UCSD-AML1 (cell line): Measurements from ENCODE around the gene WLS.

Experiments used
- DNase-seq: peaks from one replicate; lab custom pipeline; 2025; ENCODE audit not compliant: unreplicated experiment; lab: John Stamatoyannopoulos, UW

WLS gene

DNA sequence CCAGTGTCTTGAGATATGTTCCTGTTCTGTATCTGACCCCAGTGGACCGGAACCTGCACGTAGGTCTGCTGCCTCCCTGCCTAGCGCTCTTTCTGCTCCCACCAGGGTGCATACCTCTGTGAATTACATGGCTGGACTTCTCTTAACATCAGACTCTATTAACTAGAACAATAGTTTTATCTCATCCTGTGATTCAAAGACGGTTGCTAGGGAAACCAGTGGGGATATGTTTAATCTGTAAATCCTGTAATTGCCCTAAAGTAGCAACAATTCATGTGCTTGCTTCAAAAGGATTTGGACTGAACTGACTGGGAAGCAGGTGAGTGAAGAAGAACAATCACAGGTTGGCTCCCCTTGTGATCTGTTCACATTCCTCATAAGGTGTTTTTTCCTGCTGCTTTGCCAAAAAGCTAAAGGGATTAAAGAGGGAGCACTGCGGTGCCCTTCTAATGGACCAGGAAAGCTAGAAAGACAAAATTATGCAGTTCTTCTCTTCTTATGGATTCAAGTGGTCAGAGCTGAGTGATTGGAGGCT lies 129.2 kb downstream of the WLS start:
- DNase-seq, result no peak

DNA sequence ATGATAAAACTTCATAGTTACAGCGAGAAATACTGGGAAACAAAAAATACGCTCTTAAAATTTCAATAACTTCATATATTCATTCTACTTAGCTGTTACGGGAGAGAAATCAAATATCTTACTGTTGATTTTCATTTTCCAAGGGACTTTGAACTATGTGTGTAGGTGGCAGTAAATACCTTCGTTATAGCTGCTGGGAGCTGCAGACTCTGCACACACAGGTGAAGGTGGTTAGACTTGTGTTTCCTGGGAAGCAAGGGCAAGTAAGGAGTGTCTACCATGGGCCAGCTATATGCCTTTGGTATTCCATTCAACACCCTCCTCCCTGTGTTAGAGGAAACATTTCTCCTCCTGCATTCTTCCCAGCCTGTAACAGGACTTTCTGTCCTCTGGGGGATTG lies 130.5 kb downstream of the WLS start:
- no peak for DNase-seq

- no peak for DNase-seq
Measured at GRCh38 chr1:68100571-68100970, 131.8 kb downstream of the WLS start.

- DNase-seq, result no peak
Measured at GRCh38 chr1:68093737-68094136, 138.6 kb downstream of the WLS start.

GRCh38 chr1:68087184-68087583 lies 145.1 kb downstream of the WLS start:
- no peak for DNase-seq

DNA sequence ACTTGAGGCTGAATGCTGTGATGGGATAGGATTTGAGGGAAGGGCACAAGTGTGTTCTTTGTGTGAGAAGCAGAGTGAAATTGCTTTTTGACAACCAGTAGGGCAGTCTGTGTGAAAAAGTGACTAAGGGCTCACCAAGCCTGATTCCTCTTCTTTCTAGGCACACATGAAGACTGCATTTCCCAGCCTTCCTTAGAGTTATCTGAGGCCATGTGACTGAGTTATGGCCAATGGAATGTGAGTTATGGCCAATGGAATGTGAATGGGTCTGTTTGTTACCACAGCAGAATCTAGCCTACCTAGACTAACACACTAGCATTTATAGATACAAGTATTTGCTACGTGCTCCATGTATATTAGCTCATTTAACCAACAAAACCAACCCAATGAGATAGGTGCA lies 146.6 kb downstream of the WLS start:
- DNase-seq, result no peak

DNA sequence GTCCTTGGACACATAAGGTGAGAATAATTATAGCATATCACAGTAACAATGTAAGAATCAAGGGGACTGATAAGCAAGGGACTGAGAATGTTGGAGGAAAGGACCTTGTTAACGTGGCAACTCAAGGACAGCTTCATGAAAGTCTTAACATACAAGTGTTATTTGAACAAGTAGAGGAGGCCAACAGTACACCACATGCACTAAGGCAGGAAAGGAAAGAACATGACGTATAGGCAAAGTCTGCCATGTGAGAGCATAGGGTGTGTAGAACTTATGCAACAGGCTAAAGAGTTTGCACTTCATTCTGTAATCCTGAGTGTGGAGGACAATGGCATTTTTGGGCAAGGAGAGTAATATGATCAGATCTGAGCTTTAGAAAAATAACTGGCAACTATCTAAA lies 148.6 kb downstream of the WLS start:
- no peak for DNase-seq

GRCh38 chr1:68081775-68082283 lies 150.5 kb downstream of the WLS start:
- no peak for DNase-seq

DNA sequence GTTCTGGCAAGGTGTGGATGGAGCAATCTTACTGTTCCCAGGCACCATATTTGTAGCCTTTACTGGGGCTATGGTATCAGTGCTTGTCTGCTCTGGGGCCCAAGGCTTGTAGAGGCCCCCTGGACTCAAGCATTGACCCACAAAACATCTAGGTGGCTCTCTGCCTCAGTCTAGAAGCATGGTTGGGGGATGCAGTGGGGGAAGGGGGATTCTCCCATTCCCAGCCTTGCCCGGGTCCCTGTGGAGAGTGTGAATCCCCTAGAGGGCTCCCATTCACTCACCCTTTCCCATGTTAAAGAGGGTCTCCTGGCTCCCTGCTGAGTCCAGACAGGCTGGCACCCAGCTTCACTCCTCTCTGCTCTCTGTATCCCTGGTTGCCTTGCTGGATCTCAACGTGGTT lies 153.7 kb downstream of the WLS start:
- no peak for DNase-seq
